Calu3 (cell line): ENCODE measurements around the gene SLC25A26. TPM values are rescaled to one million over a fixed set of nuclear protein-coding genes. Genes with fewer than 3 reads are reported as not detected.

Source experiments
- BruUV-seq: library from RNA; stranded (reverse); fragments of 400-500 nt; replicated peaks from 2 replicates; lab custom pipeline; 2021; lab: Mats Ljungman, UMichigan
- CTCF ChIA-PET: fragments of 300-600 bp; sonication (Branson Sonifier 250); formaldehyde crosslinking; loops from one replicate; lab custom pipeline; 2022; ENCODE audit warnings: antibody characterized with exemption; lab: Charles Lee
- DNase-seq: peaks from one replicate; pipeline ENCODE4 v3.0.0; 2022
- H3K27ac Mint-ChIP-seq: one replicate; pipeline ENCODE4 v1.8.0; 2022; ENCODE audit warnings: mixed read lengths; ENCODE audit not compliant: unreplicated experiment
- H3K27me3 Mint-ChIP-seq: one replicate; pipeline ENCODE4 v1.8.0; 2022; ENCODE audit warnings: mixed read lengths; ENCODE audit not compliant: unreplicated experiment
- H3K36me3 Mint-ChIP-seq: one replicate; pipeline ENCODE4 v1.8.0; 2022; ENCODE audit warnings: mild to moderate bottlenecking, moderate library complexity, mixed read lengths; ENCODE audit not compliant: insufficient read depth, unreplicated experiment
- H3K4me1 Mint-ChIP-seq: one replicate; pipeline ENCODE4 v1.8.0; 2022; ENCODE audit warnings: mild to moderate bottlenecking, low read depth, mixed read lengths; ENCODE audit not compliant: unreplicated experiment
- H3K4me3 Mint-ChIP-seq: one replicate; pipeline ENCODE4 v1.8.0; 2022; ENCODE audit warnings: mild to moderate bottlenecking, low read depth, moderate library complexity, mixed read lengths; ENCODE audit not compliant: unreplicated experiment
- H3K9me3 Mint-ChIP-seq: one replicate; pipeline ENCODE4 v1.8.0; 2022; ENCODE audit warnings: low read depth, mixed read lengths; ENCODE audit not compliant: unreplicated experiment
- intact Hi-C: fragments of 100-400 bp; cut with micrococcal nuclease; formaldehyde crosslinking; loops from one replicate; pipeline ENCODE4 v1.10.0; 2022; ENCODE audit not compliant: unreplicated experiment
- total RNA-seq: library from RNA; stranded (reverse); gene quantifications from 2 replicates; pipeline ENCODE4 v1.2.3, GENCODE V29; 2022
- TF ChIP-seq, protein P1 (sequence below): fragments of 200-600 bp; IDR thresholded peaks from one replicate; pipeline ENCODE4 v1.8.0; 2022; ENCODE audit warnings: antibody characterized with exemption; ENCODE audit not compliant: unreplicated experiment

The SLC25A26 gene
- total RNA-seq, 1 experiment from 2014 or later, result 15.8 TPM

DNA sequence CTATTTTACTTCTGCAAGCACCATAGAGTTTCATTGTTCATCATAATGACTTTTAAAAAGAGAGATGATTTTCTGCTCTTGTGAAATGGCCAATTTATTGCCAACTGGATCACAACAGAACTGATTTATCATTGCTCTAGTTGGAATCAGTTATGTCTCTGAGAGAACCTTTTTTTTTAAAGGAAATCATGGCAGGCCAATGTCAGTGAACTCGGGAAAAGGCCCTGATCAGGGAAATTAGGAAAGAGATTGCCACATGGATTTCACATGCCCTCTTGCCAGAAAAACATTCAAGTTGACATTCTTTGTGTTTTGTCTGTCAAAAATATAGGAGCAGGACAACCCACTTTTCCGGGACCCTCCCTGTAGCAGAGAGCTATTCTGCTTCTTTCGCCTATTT lies 12.6 kb upstream of the SLC25A26 start:
- H3K4me3 Mint-ChIP-seq, result no peak overlapping the region
- TF ChIP-seq, protein P1, sequence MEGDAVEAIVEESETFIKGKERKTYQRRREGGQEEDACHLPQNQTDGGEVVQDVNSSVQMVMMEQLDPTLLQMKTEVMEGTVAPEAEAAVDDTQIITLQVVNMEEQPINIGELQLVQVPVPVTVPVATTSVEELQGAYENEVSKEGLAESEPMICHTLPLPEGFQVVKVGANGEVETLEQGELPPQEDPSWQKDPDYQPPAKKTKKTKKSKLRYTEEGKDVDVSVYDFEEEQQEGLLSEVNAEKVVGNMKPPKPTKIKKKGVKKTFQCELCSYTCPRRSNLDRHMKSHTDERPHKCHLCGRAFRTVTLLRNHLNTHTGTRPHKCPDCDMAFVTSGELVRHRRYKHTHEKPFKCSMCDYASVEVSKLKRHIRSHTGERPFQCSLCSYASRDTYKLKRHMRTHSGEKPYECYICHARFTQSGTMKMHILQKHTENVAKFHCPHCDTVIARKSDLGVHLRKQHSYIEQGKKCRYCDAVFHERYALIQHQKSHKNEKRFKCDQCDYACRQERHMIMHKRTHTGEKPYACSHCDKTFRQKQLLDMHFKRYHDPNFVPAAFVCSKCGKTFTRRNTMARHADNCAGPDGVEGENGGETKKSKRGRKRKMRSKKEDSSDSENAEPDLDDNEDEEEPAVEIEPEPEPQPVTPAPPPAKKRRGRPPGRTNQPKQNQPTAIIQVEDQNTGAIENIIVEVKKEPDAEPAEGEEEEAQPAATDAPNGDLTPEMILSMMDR, result no peak
- BruUV-seq, result no TSS peak
- H3K36me3 Mint-ChIP-seq, result no peaks in the 10 kb centered on the region
- CTCF ChIA-PET, result no interaction called here
- no peaks in the 10 kb centered on the region for H3K27me3 Mint-ChIP-seq
- H3K4me1 Mint-ChIP-seq, result no peaks in the 10 kb centered on the region
- DNase-seq, result no peak
- no peaks in the 10 kb centered on the region for H3K9me3 Mint-ChIP-seq
- no peak overlapping the region for H3K27ac Mint-ChIP-seq
- intact Hi-C loops, result no loop called here

DNA sequence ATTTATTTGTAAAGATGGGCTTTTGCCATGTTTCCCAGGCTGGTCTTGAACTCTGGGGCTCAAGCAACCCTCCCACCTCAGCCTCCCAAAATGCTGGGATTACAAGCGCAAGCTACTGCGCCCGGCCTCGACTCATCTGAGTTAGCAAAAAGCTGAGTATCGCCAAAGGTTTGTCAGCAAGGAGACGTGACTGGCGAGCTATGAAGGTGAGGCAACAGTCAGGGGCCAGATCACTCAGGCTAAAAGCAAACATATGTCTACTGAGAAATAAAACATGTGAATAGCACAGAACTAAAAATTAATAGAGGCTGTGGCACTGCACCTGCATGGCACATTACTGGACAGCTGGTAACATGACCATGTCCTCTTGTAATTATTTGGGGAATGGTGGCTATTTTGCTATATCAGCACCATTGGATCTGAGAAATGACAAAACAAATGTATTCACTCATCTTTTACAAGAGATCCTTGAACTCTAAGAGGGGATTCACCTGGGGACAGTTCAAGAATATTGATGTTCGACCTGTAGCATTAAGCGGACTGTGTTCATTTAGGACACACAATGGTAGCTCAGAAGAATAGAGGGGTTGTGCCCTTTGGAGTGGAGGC lies 10.0 kb upstream of the SLC25A26 start:
- DNase-seq, result no peak
- CTCF ChIA-PET, result no interaction called here
- H3K4me3 Mint-ChIP-seq, result no peak overlapping the region
- H3K27ac Mint-ChIP-seq, result no peak overlapping the region
- no TSS peak for BruUV-seq
- intact Hi-C loops, result no loop called here
- H3K4me1 Mint-ChIP-seq, result no peaks in the 10 kb centered on the region
- no peaks in the 10 kb centered on the region for H3K36me3 Mint-ChIP-seq
- H3K27me3 Mint-ChIP-seq, result no peaks in the 10 kb centered on the region
- no peaks in the 10 kb centered on the region for H3K9me3 Mint-ChIP-seq
- TF ChIP-seq, protein P1, result no peak

DNA sequence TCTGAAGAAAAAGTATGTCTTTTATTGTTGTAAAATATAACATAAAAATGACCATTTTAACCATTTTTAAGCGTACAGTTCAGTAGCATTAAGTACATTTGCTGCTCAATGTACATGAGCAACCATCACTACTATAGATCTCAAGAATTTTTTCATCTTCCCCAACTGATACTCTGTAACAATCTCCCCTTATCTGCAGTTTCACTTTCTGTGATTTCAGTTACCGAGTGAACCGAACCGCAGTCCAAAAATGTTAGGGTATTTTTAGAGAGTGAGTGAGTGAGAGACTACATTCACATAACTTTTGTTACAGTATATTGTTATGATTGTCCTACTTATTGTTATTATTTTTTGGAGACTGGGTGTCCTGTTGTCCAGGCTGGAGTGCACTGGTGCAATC lies 9.0 kb upstream of the SLC25A26 start:
- Mint-ChIP-seq H3K4me3 (no peak overlapping the region), H3K36me3 (no peaks in the 10 kb centered on the region), H3K27me3 (no peaks in the 10 kb centered on the region), H3K4me1 (no peaks in the 10 kb centered on the region), H3K27ac (no peak overlapping the region), H3K9me3 (no peaks in the 10 kb centered on the region)
- intact Hi-C loops, result no loop called here
- CTCF ChIA-PET, result no interaction called here
- no peak for DNase-seq
- TF ChIP-seq, protein P1, result no peak
- no TSS peak for BruUV-seq

DNA sequence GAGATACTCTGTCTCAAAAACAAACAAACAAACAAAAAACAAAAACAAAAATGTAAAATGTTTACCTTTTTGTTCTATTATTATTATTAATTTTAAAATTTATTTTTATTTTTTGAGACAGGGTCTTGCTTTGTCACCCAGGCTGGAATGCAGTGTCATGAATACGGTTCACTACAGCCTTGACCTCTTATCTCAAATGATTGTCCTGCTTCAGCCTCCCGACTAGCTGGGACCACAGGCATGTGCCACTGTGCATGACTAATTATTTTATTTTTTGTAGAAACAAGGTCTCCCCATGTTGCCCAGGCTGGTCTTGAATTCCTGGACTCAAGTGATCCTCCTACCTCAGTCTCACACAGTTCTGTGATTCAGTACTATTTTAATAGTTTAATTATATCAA lies 5.7 kb upstream of the SLC25A26 start:
- intact Hi-C loops, result no loop called here
- Mint-ChIP-seq H3K4me3 (no peak overlapping the region), H3K27me3 (no peaks in the 10 kb centered on the region), H3K36me3 (no peaks in the 10 kb centered on the region), H3K4me1 (peaks cover 7% of the 10 kb centered on the region), H3K9me3 (no peaks in the 10 kb centered on the region), H3K27ac (no peak overlapping the region)
- CTCF ChIA-PET, result no interaction called here
- no peak for DNase-seq
- TF ChIP-seq, protein P1, result no peak
- BruUV-seq, result no TSS peak
